ENCODE data around the gene LIFR. TPM values are rescaled to one million over a fixed set of nuclear protein-coding genes. Genes with fewer than 3 reads are reported as not detected.
A peak's percentile ranks its signal among the peaks of the same experiment; 100 is the strongest.

The LIFR gene
- total and polyA plus RNA-seq, 11 donors = 12.6 to 66.8 (median 38.5) TPM

DNA sequence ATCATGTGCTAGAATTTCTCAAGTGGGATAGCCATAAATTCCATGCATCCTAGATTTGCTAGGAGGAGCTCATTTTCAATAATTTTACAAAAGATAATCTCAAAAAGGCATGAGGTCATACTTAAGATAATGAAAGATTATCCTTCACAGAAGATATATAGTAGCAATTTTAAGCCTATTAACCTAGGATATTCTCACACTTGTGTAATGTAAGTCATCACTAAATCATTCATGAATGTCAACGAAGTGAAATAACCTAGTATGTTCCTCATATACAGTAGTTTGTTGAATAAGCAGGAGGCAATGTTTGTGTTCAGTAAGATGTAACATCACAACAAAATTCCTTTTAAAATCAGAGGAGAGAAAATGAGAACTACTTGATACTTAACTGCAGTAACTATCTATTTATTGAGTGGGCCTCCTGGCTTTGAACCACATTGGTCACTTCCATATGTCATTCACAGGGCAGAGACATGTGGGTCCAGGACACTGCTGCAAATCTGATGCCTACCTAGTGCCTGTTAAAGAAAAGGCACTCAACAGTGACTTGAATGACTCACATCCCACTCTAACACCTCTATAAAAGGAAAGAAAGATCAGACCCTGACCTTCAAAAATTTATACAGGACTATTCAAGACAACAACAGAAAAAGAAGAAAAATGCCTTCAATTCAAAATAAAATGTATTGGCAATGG is 8.2 kb downstream of the LIFR start:
- 50 to 59% (median 56%) methylated on average over 1 of the region's 1 CpG for WGBS, 4 donors
- peaks cover 0 to 5% (median 0%) of the 10 kb centered on the region in 9 donors for H3K27me3 ChIP-seq
- peak overlapping the region in 10 of 12 donors; percentile 7 to 66 (median 38) for H3K27ac ChIP-seq
- no peak overlapping the region for H3K4me3 ChIP-seq
- no peak for DNase-seq
- peaks cover 0 to 88% (median 34%) of the 10 kb centered on the region in 12 donors for H3K4me1 ChIP-seq
- peak; percentile 40 to 80 (median 72) for ATAC-seq
- intact Hi-C loops (cut with DNase I) = loop anchor here in 1 of 10 donors (2.0 kb wide), 1 partner anchor 107 kb away; no protein-coding TSS in a partner anchor
- no peaks in the 10 kb centered on the region for H3K9me3 ChIP-seq
- no peaks in the 10 kb centered on the region for H3K36me3 ChIP-seq
- no peak for TF ChIP-seq POLR2A (IDR thresholded peaks at IDR 0.05)

DNA sequence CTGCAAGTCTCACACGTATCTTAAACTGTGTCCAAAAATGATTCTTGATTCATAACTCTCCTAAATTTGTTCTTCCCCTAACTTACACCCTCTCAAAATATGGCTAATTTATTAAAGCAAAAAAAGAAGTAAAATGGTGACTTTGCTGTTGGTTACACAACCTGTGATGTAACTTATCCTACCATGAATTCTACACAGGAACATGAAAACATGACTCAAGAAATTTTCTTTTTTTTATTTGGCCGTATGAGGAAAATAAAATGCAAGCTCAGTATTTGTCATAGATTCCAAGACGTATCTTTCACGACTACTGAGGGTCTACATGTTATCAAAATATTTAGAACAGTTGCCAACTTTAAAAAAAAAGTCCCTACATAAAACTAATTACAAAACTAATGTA is 9.2 kb downstream of the LIFR start:
- no peak for DNase-seq
- H3K9me3 ChIP-seq = no peaks in the 10 kb centered on the region
- 60 to 70% (median 63%) methylated on average over 4 of the region's 4 CpGs for WGBS, 4 donors
- peak overlapping the region in 5 of 12 donors; percentile 2 to 53 (median 14) for H3K27ac ChIP-seq
- peaks cover 0 to 88% (median 37%) of the 10 kb centered on the region in 12 donors for H3K4me1 ChIP-seq
- H3K27me3 ChIP-seq = peaks cover 0 to 5% (median 0%) of the 10 kb centered on the region in 9 donors
- H3K4me3 ChIP-seq = no peak overlapping the region
- no peaks in the 10 kb centered on the region for H3K36me3 ChIP-seq
- ATAC-seq = no peak
- intact Hi-C loops (cut with DNase I) = no loop called here
- TF ChIP-seq, protein P1, sequence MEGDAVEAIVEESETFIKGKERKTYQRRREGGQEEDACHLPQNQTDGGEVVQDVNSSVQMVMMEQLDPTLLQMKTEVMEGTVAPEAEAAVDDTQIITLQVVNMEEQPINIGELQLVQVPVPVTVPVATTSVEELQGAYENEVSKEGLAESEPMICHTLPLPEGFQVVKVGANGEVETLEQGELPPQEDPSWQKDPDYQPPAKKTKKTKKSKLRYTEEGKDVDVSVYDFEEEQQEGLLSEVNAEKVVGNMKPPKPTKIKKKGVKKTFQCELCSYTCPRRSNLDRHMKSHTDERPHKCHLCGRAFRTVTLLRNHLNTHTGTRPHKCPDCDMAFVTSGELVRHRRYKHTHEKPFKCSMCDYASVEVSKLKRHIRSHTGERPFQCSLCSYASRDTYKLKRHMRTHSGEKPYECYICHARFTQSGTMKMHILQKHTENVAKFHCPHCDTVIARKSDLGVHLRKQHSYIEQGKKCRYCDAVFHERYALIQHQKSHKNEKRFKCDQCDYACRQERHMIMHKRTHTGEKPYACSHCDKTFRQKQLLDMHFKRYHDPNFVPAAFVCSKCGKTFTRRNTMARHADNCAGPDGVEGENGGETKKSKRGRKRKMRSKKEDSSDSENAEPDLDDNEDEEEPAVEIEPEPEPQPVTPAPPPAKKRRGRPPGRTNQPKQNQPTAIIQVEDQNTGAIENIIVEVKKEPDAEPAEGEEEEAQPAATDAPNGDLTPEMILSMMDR (IDR thresholded peaks at IDR 0.05) = no peak
- no peak for TF ChIP-seq POLR2A (IDR thresholded peaks at IDR 0.05)

DNA sequence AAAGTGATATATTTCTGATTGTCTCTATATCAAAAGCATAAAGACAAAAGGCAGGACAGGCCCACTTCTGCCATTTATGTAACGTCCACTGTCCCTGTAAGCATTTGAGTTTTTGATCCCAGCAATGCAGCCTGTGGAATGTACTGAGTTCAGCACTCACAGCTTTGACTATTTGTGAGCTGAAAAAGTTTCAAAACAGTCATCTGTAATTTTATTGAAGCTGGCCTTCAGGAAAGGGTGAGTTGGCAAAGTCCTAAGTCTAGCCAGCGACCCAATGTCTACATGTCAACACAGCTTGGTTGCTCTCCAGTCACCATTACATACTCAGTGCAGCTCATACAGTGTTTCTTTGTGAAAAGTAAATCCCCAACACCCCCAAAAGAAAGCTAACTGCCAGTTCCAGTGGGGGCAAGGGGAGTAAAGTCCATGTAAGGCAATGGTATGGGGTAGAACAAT is 9.7 kb downstream of the LIFR start:
- no peaks in the 10 kb centered on the region for H3K36me3 ChIP-seq
- peaks cover 0 to 86% (median 34%) of the 10 kb centered on the region in 12 donors for H3K4me1 ChIP-seq
- ATAC-seq = peak in 1 of 4 donors; percentile 32

DNA sequence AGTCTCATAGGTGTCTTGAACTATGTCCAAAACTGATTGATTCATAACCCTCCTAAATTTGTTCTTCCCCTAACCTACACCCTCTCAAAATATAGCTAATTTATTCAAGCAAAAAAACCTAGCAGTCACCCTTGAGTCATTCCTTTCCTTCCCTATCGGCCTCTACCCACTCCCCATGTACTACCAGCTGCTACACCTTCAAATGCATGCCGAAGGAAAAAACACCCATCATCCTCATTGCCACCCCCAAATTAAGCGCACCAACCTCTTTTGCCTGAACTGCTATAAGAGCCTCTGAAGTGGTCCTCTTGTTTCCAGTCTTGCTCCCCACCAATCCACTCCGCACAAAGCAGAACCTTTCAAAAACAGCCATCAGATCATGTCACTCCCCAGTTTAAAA is 12.6 kb downstream of the LIFR start:
- WGBS, 4 donors = 94 to 97% (median 96%) methylated on average over 4 of the region's 4 CpGs
- DNase-seq (no peak), ATAC-seq (no peak)
- intact Hi-C loops (cut with DNase I) = no loop called here
- TF ChIP-seq, protein P1 (IDR thresholded peaks at IDR 0.05) = no peak
- no peak for TF ChIP-seq POLR2A (IDR thresholded peaks at IDR 0.05)
- H3K27me3 ChIP-seq = no peaks in the 10 kb centered on the region
- no peaks in the 10 kb centered on the region for H3K9me3 ChIP-seq
- no peaks in the 10 kb centered on the region for H3K36me3 ChIP-seq
- no peak overlapping the region for H3K4me3 ChIP-seq
- no peak overlapping the region for H3K27ac ChIP-seq
- H3K4me1 ChIP-seq = peaks cover 4 to 84% (median 47%) of the 10 kb centered on the region in 12 donors

More for the DNA sequence above, 9.7 kb downstream of the LIFR start:
- H3K4me3 ChIP-seq = no peak overlapping the region
- no peaks in the 10 kb centered on the region for H3K27me3 ChIP-seq
- 47 to 62% (median 56%) methylated on average over 2 of the region's 2 CpGs for WGBS, 4 donors
- no peaks in the 10 kb centered on the region for H3K9me3 ChIP-seq
- TF ChIP-seq POLR2A (IDR thresholded peaks at IDR 0.05) = no peak
- TF ChIP-seq, protein P1 (IDR thresholded peaks at IDR 0.05) = no peak
- intact Hi-C loops (cut with DNase I) = no loop called here
- H3K27ac ChIP-seq = peak overlapping the region in 4 of 12 donors; percentile 2 to 22 (median 11)
- no peak for DNase-seq

Data from heart left ventricle (tissue), 16 donors.